Stomach (tissue), 4 donors: ENCODE results near the gene DCST1.

Experiments
- CTCF ChIP-seq, 7 experiments: fragments of 450-650 bp in 4 of 7; fragments of 200-600 bp in 3 of 7; sonication (generic) in 3 of 7; IDR thresholded peaks; one replicate each; pipeline ENCODE4 v1.5.1; 2016 to 2019; ENCODE audit warnings: antibody characterized with exemption in 7 of 7, control low read depth in 2 of 7, mild to moderate bottlenecking in 1 of 7
- POLR2AphosphoS5 ChIP-seq, 3 donors: sonication (generic); formaldehyde crosslinking; IDR thresholded peaks; one replicate each; pipeline ENCODE4 v1.6.1; 2016; ENCODE audit warnings: antibody characterized with exemption in 3 of 3

- no peak for TF ChIP-seq CTCF (IDR thresholded peaks at IDR 0.05)
- no peak for TF ChIP-seq POLR2AphosphoS5 (IDR thresholded peaks at IDR 0.05)
Measured at GRCh38 chr1:155037851-155038441, 4.3 kb downstream of the DCST1 start.
